ENCODE data around the gene NFASC.
A peak's percentile ranks its signal among the peaks of the same experiment; 100 is the strongest.

The NFASC gene

GRCh38 chr1:204987689-204988088 is 117.0 kb downstream of the NFASC start:
- no peak overlapping the region for H3K4me2 ChIP-seq (ENCODE audit: low read depth, low read length, poor library complexity, severe bottlenecking)
- H4K20me1 ChIP-seq (ENCODE audit: low read depth, low read length), result no peaks in the 10 kb centered on the region
- no peak for TF ChIP-seq CTCF (IDR thresholded peaks at IDR 0.05; ENCODE audit: insufficient read depth, low read length, poor library complexity, severe bottlenecking)
- no peak for TF ChIP-seq EZH2phosphoT487 (conservative IDR thresholded peaks at IDR 0.05; ENCODE audit: low read length)
- H3F3A ChIP-seq (ENCODE audit: insufficient read depth), result no peaks in the 10 kb centered on the region
- H3K27me3 ChIP-seq (ENCODE audit: low read length), result no peaks in the 10 kb centered on the region
- H3K79me2 ChIP-seq (ENCODE audit: insufficient read depth, low read length), result no peaks in the 10 kb centered on the region
- H3K27ac ChIP-seq (ENCODE audit: low read depth, low read length), result no peak overlapping the region
- H2AFZ ChIP-seq (ENCODE audit: low read depth, low read length, severe bottlenecking), result no peak overlapping the region
- H3K4me3 ChIP-seq (ENCODE audit: insufficient read depth, low read length, poor library complexity, severe bottlenecking), result no peak overlapping the region
- H3K9ac ChIP-seq (ENCODE audit: low read length), result no peak overlapping the region
- H3K9me3 ChIP-seq (ENCODE audit: insufficient read depth, low read length), result no peaks in the 10 kb centered on the region
- H3K9me2 ChIP-seq (replicated peaks; ENCODE audit: insufficient read depth, low read length), result no peaks in the 10 kb centered on the region
- H3K36me3 ChIP-seq (ENCODE audit: low read length), result no peaks in the 10 kb centered on the region

- H3K27me3 ChIP-seq (ENCODE audit: low read length), result no peaks in the 10 kb centered on the region
- no peak for TF ChIP-seq EZH2phosphoT487 (conservative IDR thresholded peaks at IDR 0.05; ENCODE audit: low read length)
- TF ChIP-seq CTCF (IDR thresholded peaks at IDR 0.05; ENCODE audit: insufficient read depth, low read length, poor library complexity, severe bottlenecking), result no peak
- no peaks in the 10 kb centered on the region for H3K79me2 ChIP-seq (ENCODE audit: insufficient read depth, low read length)
- no peak overlapping the region for H3K4me2 ChIP-seq (ENCODE audit: low read depth, low read length, poor library complexity, severe bottlenecking)
- no peaks in the 10 kb centered on the region for H3K9me2 ChIP-seq (replicated peaks; ENCODE audit: insufficient read depth, low read length)
- H3K36me3 ChIP-seq (ENCODE audit: low read length), result no peaks in the 10 kb centered on the region
- H3K4me3 ChIP-seq (ENCODE audit: insufficient read depth, low read length, poor library complexity, severe bottlenecking), result no peak overlapping the region
- H2AFZ ChIP-seq (ENCODE audit: low read depth, low read length, severe bottlenecking), result no peak overlapping the region
- H3K9me3 ChIP-seq (ENCODE audit: insufficient read depth, low read length), result no peaks in the 10 kb centered on the region
- no peak overlapping the region for H3K9ac ChIP-seq (ENCODE audit: low read length)
- no peak overlapping the region for H3K27ac ChIP-seq (ENCODE audit: low read depth, low read length)
- H3F3A ChIP-seq (ENCODE audit: insufficient read depth), result no peaks in the 10 kb centered on the region
- no peaks in the 10 kb centered on the region for H4K20me1 ChIP-seq (ENCODE audit: low read depth, low read length)
These were observed 117.5 kb downstream of the NFASC start for GRCh38 chr1:204988196-204988595.

GRCh38 chr1:204989266-204990058 is 118.8 kb downstream of the NFASC start:
- no peak for TF ChIP-seq EZH2phosphoT487 (conservative IDR thresholded peaks at IDR 0.05; ENCODE audit: low read length)
- TF ChIP-seq CTCF (IDR thresholded peaks at IDR 0.05; ENCODE audit: insufficient read depth, low read length, poor library complexity, severe bottlenecking), result peak; percentile 73
- H3K9ac ChIP-seq (ENCODE audit: low read length), result no peak overlapping the region
- no peak overlapping the region for H2AFZ ChIP-seq (ENCODE audit: low read depth, low read length, severe bottlenecking)
- H3F3A ChIP-seq (ENCODE audit: insufficient read depth), result no peaks in the 10 kb centered on the region
- H3K4me2 ChIP-seq (ENCODE audit: low read depth, low read length, poor library complexity, severe bottlenecking), result no peak overlapping the region
- no peaks in the 10 kb centered on the region for H4K20me1 ChIP-seq (ENCODE audit: low read depth, low read length)
- no peaks in the 10 kb centered on the region for H3K9me2 ChIP-seq (replicated peaks; ENCODE audit: insufficient read depth, low read length)
- H3K79me2 ChIP-seq (ENCODE audit: insufficient read depth, low read length), result no peaks in the 10 kb centered on the region
- H3K27ac ChIP-seq (ENCODE audit: low read depth, low read length), result no peak overlapping the region
- no peaks in the 10 kb centered on the region for H3K36me3 ChIP-seq (ENCODE audit: low read length)
- H3K27me3 ChIP-seq (ENCODE audit: low read length), result no peaks in the 10 kb centered on the region
- H3K9me3 ChIP-seq (ENCODE audit: insufficient read depth, low read length), result no peaks in the 10 kb centered on the region
- H3K4me3 ChIP-seq (ENCODE audit: insufficient read depth, low read length, poor library complexity, severe bottlenecking), result no peak overlapping the region

All from SU-DHL-6 (cell line).